IPS-18a (cell line): ENCODE data around the gene RBMS3.

Source experiments
- H3K27ac ChIP-seq: one replicate; pipeline ENCODE4 v1.5.1; 2013; ENCODE audit warnings: low read length
- H3K27me3 ChIP-seq: one replicate; pipeline ENCODE4 v1.6.1; 2013; ENCODE audit warnings: mild to moderate bottlenecking, low read length; ENCODE audit not compliant: control insufficient read depth, insufficient read depth
- H3K36me3 ChIP-seq: one replicate; pipeline ENCODE4 v1.6.1; 2013; ENCODE audit warnings: low read depth, low read length; ENCODE audit not compliant: control insufficient read depth
- H3K4me1 ChIP-seq: one replicate; pipeline ENCODE4 v1.6.1; 2013; ENCODE audit warnings: low read depth, low read length; ENCODE audit not compliant: control insufficient read depth
- H3K4me3 ChIP-seq: one replicate; pipeline ENCODE4 v1.5.1; 2013; ENCODE audit warnings: low read length
- H3K9ac ChIP-seq: one replicate; pipeline ENCODE4 v1.6.1; 2013; ENCODE audit warnings: mild to moderate bottlenecking, low read length, moderate library complexity
- H3K9me3 ChIP-seq: one replicate; pipeline ENCODE4 v1.6.1; 2013; ENCODE audit warnings: low read depth, low read length; ENCODE audit not compliant: control insufficient read depth

RBMS3 gene

GRCh38 chr3:29864809-29865208 is 583.9 kb downstream of the RBMS3 start:
- no peaks in the 10 kb centered on the region for H3K27me3 ChIP-seq
- no peak overlapping the region for H3K4me3 ChIP-seq
- H3K36me3 ChIP-seq = no peaks in the 10 kb centered on the region
- peaks cover 15% of the 10 kb centered on the region for H3K4me1 ChIP-seq
- no peak overlapping the region for H3K9ac ChIP-seq
- H3K27ac ChIP-seq = no peak overlapping the region
- no peaks in the 10 kb centered on the region for H3K9me3 ChIP-seq

- Histone ChIP-seq H3K36me3 (no peaks in the 10 kb centered on the region), H3K27ac (no peak overlapping the region), H3K4me1 (peaks cover 22% of the 10 kb centered on the region), H3K4me3 (no peak overlapping the region), H3K9me3 (no peaks in the 10 kb centered on the region), H3K9ac (no peak overlapping the region), H3K27me3 (no peaks in the 10 kb centered on the region)
Measured at GRCh38 chr3:29868543-29869101, 587.8 kb downstream of the RBMS3 start.

DNA sequence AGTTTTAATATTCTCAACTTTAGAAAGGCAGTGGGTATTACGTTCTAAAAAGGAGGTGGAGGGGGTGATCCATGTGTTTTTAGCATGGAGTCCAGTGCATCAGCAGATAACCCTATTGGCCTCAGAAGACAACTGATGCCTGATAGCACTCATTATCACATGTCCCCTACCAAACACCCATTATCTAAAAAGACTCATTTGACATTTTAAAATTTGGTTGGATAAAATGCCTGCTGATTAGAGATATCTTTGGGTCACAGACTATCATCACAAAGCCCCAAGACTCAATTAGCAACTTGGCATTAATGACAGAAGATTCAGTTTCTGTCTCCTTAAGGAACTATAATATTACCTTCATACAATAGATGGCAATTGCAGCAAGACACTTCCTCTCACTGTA is 589.3 kb downstream of the RBMS3 start:
- H3K36me3 ChIP-seq = no peaks in the 10 kb centered on the region
- no peak overlapping the region for H3K27ac ChIP-seq
- H3K9me3 ChIP-seq = no peaks in the 10 kb centered on the region
- no peaks in the 10 kb centered on the region for H3K27me3 ChIP-seq
- no peak overlapping the region for H3K4me3 ChIP-seq
- H3K4me1 ChIP-seq = peaks cover 22% of the 10 kb centered on the region
- no peak overlapping the region for H3K9ac ChIP-seq

DNA sequence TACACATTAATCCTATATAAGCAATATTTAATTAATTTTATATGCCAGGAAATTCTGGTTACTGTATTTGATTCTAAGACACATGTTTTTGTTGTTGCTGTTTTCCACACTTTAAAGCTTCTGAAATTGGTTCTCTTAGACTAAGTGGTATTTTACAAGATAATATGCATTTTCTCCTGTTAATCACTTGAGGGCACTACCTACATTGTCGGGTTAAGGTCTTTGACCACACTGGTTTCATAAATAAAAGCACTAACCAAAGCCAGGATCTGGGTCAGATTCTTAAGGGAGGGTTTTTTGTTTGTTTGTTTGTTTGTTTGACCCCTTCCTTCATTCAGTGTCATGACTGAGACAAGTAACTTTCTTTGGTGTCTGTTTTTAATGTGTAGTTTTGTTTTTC is 590.2 kb downstream of the RBMS3 start:
- no peak overlapping the region for H3K4me3 ChIP-seq
- no peak overlapping the region for H3K9ac ChIP-seq
- no peaks in the 10 kb centered on the region for H3K9me3 ChIP-seq
- peaks cover 22% of the 10 kb centered on the region for H3K4me1 ChIP-seq
- no peaks in the 10 kb centered on the region for H3K27me3 ChIP-seq
- H3K27ac ChIP-seq = no peak overlapping the region
- no peaks in the 10 kb centered on the region for H3K36me3 ChIP-seq

GRCh38 chr3:29880809-29881208 is 599.9 kb downstream of the RBMS3 start:
- H3K9me3 ChIP-seq = no peaks in the 10 kb centered on the region
- no peak overlapping the region for H3K27ac ChIP-seq
- H3K36me3 ChIP-seq = no peaks in the 10 kb centered on the region
- no peak overlapping the region for H3K9ac ChIP-seq
- no peaks in the 10 kb centered on the region for H3K4me1 ChIP-seq
- H3K27me3 ChIP-seq = no peaks in the 10 kb centered on the region
- H3K4me3 ChIP-seq = no peak overlapping the region

DNA sequence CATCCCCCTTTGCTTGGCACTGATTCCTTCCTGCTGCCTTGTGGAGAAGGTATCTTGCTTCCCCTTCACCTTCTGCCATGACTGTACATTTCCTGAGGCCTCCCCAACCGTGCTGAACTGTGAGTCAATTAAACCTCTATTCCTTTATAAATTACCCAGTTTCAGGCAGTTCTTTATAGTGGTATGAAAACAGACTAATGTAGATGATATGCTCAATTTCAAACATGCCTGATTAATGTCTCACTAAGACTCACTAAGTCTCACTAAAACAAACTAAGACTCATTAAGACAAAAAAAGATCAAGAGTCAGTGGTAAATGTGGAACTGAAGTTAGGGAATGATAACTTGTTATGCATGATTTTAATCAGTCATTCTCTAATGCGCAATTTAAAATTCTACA is 606.6 kb downstream of the RBMS3 start:
- Histone ChIP-seq H3K36me3 (no peaks in the 10 kb centered on the region), H3K27ac (no peak overlapping the region), H3K9ac (no peak overlapping the region), H3K4me1 (no peaks in the 10 kb centered on the region), H3K9me3 (no peaks in the 10 kb centered on the region), H3K4me3 (no peak overlapping the region), H3K27me3 (no peaks in the 10 kb centered on the region)

- no peaks in the 10 kb centered on the region for H3K36me3 ChIP-seq
- no peak overlapping the region for H3K27ac ChIP-seq
- H3K9me3 ChIP-seq = no peaks in the 10 kb centered on the region
- no peaks in the 10 kb centered on the region for H3K4me1 ChIP-seq
- no peak overlapping the region for H3K9ac ChIP-seq
- no peak overlapping the region for H3K4me3 ChIP-seq
- no peaks in the 10 kb centered on the region for H3K27me3 ChIP-seq
Measured at GRCh38 chr3:29889215-29889614, 608.3 kb downstream of the RBMS3 start.

DNA sequence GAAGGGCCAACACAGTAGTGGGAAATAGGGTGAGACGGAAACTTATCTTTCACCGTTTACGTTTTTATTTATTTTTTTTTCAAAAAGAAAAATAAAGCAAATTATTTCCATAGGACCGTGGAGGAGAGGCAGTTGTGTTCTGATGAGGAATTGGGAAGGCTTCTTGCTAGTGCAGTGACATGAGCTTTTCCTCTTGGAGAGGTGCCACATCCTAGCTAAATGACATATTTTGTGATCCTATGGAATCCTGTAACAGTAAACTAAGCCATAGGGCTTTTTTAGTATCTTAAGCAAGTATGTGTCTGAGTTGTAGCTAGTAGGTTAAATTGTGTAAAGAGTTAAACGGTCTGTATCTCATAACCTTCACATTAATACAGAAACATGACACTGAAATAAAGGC is 609.9 kb downstream of the RBMS3 start:
- H3K9me3 ChIP-seq = no peaks in the 10 kb centered on the region
- no peak overlapping the region for H3K27ac ChIP-seq
- no peaks in the 10 kb centered on the region for H3K27me3 ChIP-seq
- no peak overlapping the region for H3K4me3 ChIP-seq
- H3K4me1 ChIP-seq = no peaks in the 10 kb centered on the region
- H3K36me3 ChIP-seq = no peaks in the 10 kb centered on the region
- no peak overlapping the region for H3K9ac ChIP-seq

- H3K4me3 ChIP-seq = no peak overlapping the region
- no peaks in the 10 kb centered on the region for H3K9me3 ChIP-seq
Measured at GRCh38 chr3:29892976-29893554, 612.2 kb downstream of the RBMS3 start.

GRCh38 chr3:29896856-29897255 is 616.0 kb downstream of the RBMS3 start:
- H3K9ac ChIP-seq = no peak overlapping the region
- H3K27me3 ChIP-seq = no peaks in the 10 kb centered on the region
- no peaks in the 10 kb centered on the region for H3K9me3 ChIP-seq
- H3K4me1 ChIP-seq = no peaks in the 10 kb centered on the region
- H3K27ac ChIP-seq = no peak overlapping the region
- no peak overlapping the region for H3K4me3 ChIP-seq
- no peaks in the 10 kb centered on the region for H3K36me3 ChIP-seq

More at GRCh38 chr3:29892976-29893554, 612.2 kb downstream of the RBMS3 start:
- H3K9ac ChIP-seq = no peak overlapping the region
- no peaks in the 10 kb centered on the region for H3K4me1 ChIP-seq
- H3K27ac ChIP-seq = no peak overlapping the region
- no peaks in the 10 kb centered on the region for H3K27me3 ChIP-seq
- H3K36me3 ChIP-seq = no peaks in the 10 kb centered on the region

GRCh38 chr3:29898171-29898965 is 617.5 kb downstream of the RBMS3 start:
- H3K27me3 ChIP-seq = no peaks in the 10 kb centered on the region
- no peak overlapping the region for H3K27ac ChIP-seq
- H3K4me1 ChIP-seq = no peaks in the 10 kb centered on the region
- no peaks in the 10 kb centered on the region for H3K9me3 ChIP-seq
- no peaks in the 10 kb centered on the region for H3K36me3 ChIP-seq
- no peak overlapping the region for H3K9ac ChIP-seq
- H3K4me3 ChIP-seq = no peak overlapping the region

GRCh38 chr3:29899021-29899420 is 618.1 kb downstream of the RBMS3 start:
- Histone ChIP-seq H3K9me3 (no peaks in the 10 kb centered on the region), H3K4me1 (no peaks in the 10 kb centered on the region), H3K27ac (no peak overlapping the region), H3K27me3 (no peaks in the 10 kb centered on the region), H3K9ac (no peak overlapping the region), H3K36me3 (no peaks in the 10 kb centered on the region), H3K4me3 (no peak overlapping the region)
